GM23338 (cell line): ENCODE measurements around the gene AFAP1L2. TPM values are rescaled to one million over a fixed set of nuclear protein-coding genes. Genes with fewer than 3 reads are reported as not detected.

Experiments
- ATAC-seq: fragments of 200-7000 bp; cut with Tn5 transposase; 3 replicates; pipeline ENCODE4 v1.9.1; 2020
- DNase-seq: peaks from one replicate; pipeline ENCODE4 v3.0.0-alpha.2; 2015; ENCODE audit warnings: low spot score
- H2AFZ ChIP-seq: fragments of 200-600 bp; sonication (generic); 2 replicates; pipeline ENCODE4 v1.8.0; 2016; ENCODE audit warnings: antibody characterized with exemption, mild to moderate bottlenecking, moderate library complexity
- H3F3A ChIP-seq: fragments of 200-600 bp; sonication (generic); replicated peaks from 2 replicates; pipeline ENCODE4 v1.8.0; 2017; ENCODE audit warnings: antibody characterized with exemption, mixed run types, low read depth
- H3K27ac ChIP-seq: fragments of 200-600 bp; sonication (generic); 2 replicates; pipeline ENCODE4 v1.6.1; 2016; ENCODE audit warnings: low read depth
- H3K27me3 ChIP-seq: fragments of 200-600 bp; sonication (generic); 2 replicates; pipeline ENCODE4 v1.8.0; 2016; ENCODE audit warnings: mild to moderate bottlenecking, mixed run types, moderate library complexity; ENCODE audit not compliant: insufficient read depth
- H3K36me3 ChIP-seq: fragments of 200-600 bp; sonication (generic); 2 replicates; pipeline ENCODE4 v1.8.0; 2016; ENCODE audit warnings: mild to moderate bottlenecking; ENCODE audit not compliant: insufficient read depth
- H3K4me1 ChIP-seq: fragments of 200-600 bp; sonication (generic); 2 replicates; pipeline ENCODE4 v1.8.0; 2016; ENCODE audit warnings: mild to moderate bottlenecking, moderate library complexity; ENCODE audit not compliant: insufficient read depth
- H3K4me2 ChIP-seq: fragments of 200-600 bp; sonication (generic); 2 replicates; pipeline ENCODE4 v1.7.1; 2017; ENCODE audit warnings: mixed run types
- H3K4me3 ChIP-seq: fragments of 200-600 bp; sonication (generic); 2 replicates; pipeline ENCODE4 v1.6.1; 2016; ENCODE audit warnings: mixed run types
- H3K79me2 ChIP-seq: fragments of 200-600 bp; sonication (generic); replicated peaks from 2 replicates; pipeline ENCODE4 v1.8.0; 2017; ENCODE audit warnings: mild to moderate bottlenecking; ENCODE audit not compliant: insufficient read depth
- H3K9me2 ChIP-seq: fragments of 200-600 bp; sonication (generic); 2 replicates; pipeline ENCODE4 v1.8.0; 2017; ENCODE audit not compliant: insufficient read depth
- H4K20me1 ChIP-seq: fragments of 200-600 bp; sonication (generic); replicated peaks from 2 replicates; pipeline ENCODE4 v1.8.0; 2017; ENCODE audit warnings: mild to moderate bottlenecking; ENCODE audit not compliant: insufficient read depth
- H3K27ac Mint-ChIP-seq: 2 replicates; pipeline ENCODE4 v1.8.0; 2020; ENCODE audit warnings: inconsistent platforms, mild to moderate bottlenecking, moderate library complexity, mixed read lengths
- H3K27me3 Mint-ChIP-seq: 3 replicates; pipeline ENCODE4 v1.8.0; 2022; ENCODE audit warnings: low read depth, mild to moderate bottlenecking, moderate library complexity, mixed read lengths, inconsistent platforms; ENCODE audit not compliant: insufficient read depth, poor library complexity
- H3K36me3 Mint-ChIP-seq: 3 replicates; pipeline ENCODE4 v1.8.0; 2021; ENCODE audit warnings: low read depth, mild to moderate bottlenecking, inconsistent platforms, moderate library complexity, mixed read lengths
- H3K4me1 Mint-ChIP-seq: 3 replicates; pipeline ENCODE4 v1.8.0; 2020; ENCODE audit warnings: mild to moderate bottlenecking, inconsistent platforms, mixed read lengths
- H3K4me3 Mint-ChIP-seq: 3 replicates; pipeline ENCODE4 v1.8.0; 2021; ENCODE audit warnings: moderate library complexity, mild to moderate bottlenecking, inconsistent platforms, mixed read lengths
- H3K9me3 Mint-ChIP-seq: 3 replicates; pipeline ENCODE4 v1.8.0; 2020; ENCODE audit warnings: moderate library complexity, mild to moderate bottlenecking, inconsistent platforms, mixed read lengths
- CREB1 ChIP-seq: fragments of 250-450 bp; sonication (Bioruptor Pico); IDR thresholded peaks from 2 replicates; pipeline ENCODE4 v1.5.0; 2020; ENCODE audit warnings: low read depth, mild to moderate bottlenecking, moderate library complexity
- CTCF ChIP-seq, 2 experiments: fragments of 200-600 bp in 1 of 2; sonication (generic) in 1 of 2; conservative IDR thresholded peaks; 2 replicates each; pipeline versions ENCODE4 v1.5.1 to v1.6.1; 2016 to 2017; ENCODE audit warnings: antibody characterized with exemption in 2 of 2, low read depth in 2 of 2, mild to moderate bottlenecking in 2 of 2, moderate library complexity in 1 of 2
- EZH2phosphoT487 ChIP-seq: fragments of 200-600 bp; sonication (generic); IDR thresholded peaks from one replicate; pipeline ENCODE4 v1.8.1; 2018; ENCODE audit warnings: antibody characterized with exemption; ENCODE audit not compliant: unreplicated experiment
- JUNB ChIP-seq: IDR thresholded peaks from one replicate; pipeline ENCODE4 v1.6.1; 2016; ENCODE audit warnings: antibody characterized with exemption; ENCODE audit not compliant: unreplicated experiment
- NANOG ChIP-seq: IDR thresholded peaks from 2 replicates; pipeline ENCODE4 v1.6.1; 2016; ENCODE audit warnings: antibody characterized with exemption, borderline replicate concordance
- POLR2AphosphoS5 ChIP-seq: IDR thresholded peaks from 2 replicates; pipeline ENCODE4 v1.6.1; 2016; ENCODE audit warnings: antibody characterized with exemption, low read depth
- STAT1 ChIP-seq: IDR thresholded peaks from one replicate; pipeline ENCODE4 v1.6.1; 2016; ENCODE audit warnings: antibody characterized with exemption; ENCODE audit not compliant: unreplicated experiment
- ZNF114 ChIP-seq: fragments of 250-450 bp; sonication (Bioruptor Pico); IDR thresholded peaks from 2 replicates; pipeline ENCODE4 v1.5.0; 2020; ENCODE audit warnings: mild to moderate bottlenecking, moderate library complexity
- ZNF331 ChIP-seq: fragments of 250-450 bp; sonication (Bioruptor Pico); IDR thresholded peaks from 2 replicates; pipeline ENCODE4 v1.5.0; 2020; ENCODE audit warnings: low read depth, mild to moderate bottlenecking, moderate library complexity
- polyA plus RNA-seq: library from polyadenylated mRNA; unstranded; fragments of >200 nt; fragmentation: Nextera tagmentation; extraction: Ambion mirVana; gene quantifications from 2 replicates; pipeline ENCODE4 v1.2.1, GENCODE V29; 2016
- total RNA-seq: library from RNA; depleted of rRNA; stranded (reverse); fragments of >200 nt; shearing (Covaris generic); gene quantifications from 2 replicates; pipeline ENCODE4 v1.2.3, GENCODE V29; 2014
- TF ChIP-seq, protein P1 (sequence below): IDR thresholded peaks from one replicate; pipeline ENCODE4 v1.6.1; 2018; ENCODE audit warnings: antibody characterized with exemption; ENCODE audit not compliant: unreplicated experiment
- TF ChIP-seq, protein P2 (sequence below): IDR thresholded peaks from 2 replicates; pipeline ENCODE4 v1.6.1; 2016; ENCODE audit warnings: antibody characterized with exemption

Gene AFAP1L2
- total and polyA plus RNA-seq, 2 experiments from 2014 or later: 2.3 to 6.5 TPM

DNA sequence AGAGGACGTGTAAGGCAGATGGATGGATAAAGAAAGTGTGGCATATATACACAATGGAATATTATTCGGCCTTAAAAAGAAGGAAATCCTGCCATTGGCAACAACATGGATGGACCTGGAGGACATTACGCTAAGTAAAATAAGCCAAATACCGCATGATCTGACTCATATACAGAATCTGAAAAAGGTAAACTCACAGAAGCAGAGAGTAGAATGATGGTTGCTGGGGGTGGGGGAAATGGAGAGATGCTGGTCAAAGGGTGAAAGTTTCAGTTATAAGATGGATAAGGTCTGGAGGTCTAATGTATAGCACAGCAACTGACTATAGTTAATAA, 36.3 kb downstream of the AFAP1L2 start (continued):
- TF ChIP-seq POLR2AphosphoS5: no peak
- TF ChIP-seq JUNB: no peak
- TF ChIP-seq, protein P1, sequence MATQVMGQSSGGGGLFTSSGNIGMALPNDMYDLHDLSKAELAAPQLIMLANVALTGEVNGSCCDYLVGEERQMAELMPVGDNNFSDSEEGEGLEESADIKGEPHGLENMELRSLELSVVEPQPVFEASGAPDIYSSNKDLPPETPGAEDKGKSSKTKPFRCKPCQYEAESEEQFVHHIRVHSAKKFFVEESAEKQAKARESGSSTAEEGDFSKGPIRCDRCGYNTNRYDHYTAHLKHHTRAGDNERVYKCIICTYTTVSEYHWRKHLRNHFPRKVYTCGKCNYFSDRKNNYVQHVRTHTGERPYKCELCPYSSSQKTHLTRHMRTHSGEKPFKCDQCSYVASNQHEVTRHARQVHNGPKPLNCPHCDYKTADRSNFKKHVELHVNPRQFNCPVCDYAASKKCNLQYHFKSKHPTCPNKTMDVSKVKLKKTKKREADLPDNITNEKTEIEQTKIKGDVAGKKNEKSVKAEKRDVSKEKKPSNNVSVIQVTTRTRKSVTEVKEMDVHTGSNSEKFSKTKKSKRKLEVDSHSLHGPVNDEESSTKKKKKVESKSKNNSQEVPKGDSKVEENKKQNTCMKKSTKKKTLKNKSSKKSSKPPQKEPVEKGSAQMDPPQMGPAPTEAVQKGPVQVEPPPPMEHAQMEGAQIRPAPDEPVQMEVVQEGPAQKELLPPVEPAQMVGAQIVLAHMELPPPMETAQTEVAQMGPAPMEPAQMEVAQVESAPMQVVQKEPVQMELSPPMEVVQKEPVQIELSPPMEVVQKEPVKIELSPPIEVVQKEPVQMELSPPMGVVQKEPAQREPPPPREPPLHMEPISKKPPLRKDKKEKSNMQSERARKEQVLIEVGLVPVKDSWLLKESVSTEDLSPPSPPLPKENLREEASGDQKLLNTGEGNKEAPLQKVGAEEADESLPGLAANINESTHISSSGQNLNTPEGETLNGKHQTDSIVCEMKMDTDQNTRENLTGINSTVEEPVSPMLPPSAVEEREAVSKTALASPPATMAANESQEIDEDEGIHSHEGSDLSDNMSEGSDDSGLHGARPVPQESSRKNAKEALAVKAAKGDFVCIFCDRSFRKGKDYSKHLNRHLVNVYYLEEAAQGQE: no peak
- no peak for TF ChIP-seq ZNF331 (CRISPR knock-in tag)
- TF ChIP-seq ZNF114 (CRISPR knock-in tag): no peak
- no peak for TF ChIP-seq EZH2phosphoT487
- no peak for TF ChIP-seq STAT1
- no peak for TF ChIP-seq NANOG
- no peak for TF ChIP-seq CTCF (conservative IDR thresholded peaks at IDR 0.05; ENCODE audit: low read depth in 2 of 2)

DNA sequence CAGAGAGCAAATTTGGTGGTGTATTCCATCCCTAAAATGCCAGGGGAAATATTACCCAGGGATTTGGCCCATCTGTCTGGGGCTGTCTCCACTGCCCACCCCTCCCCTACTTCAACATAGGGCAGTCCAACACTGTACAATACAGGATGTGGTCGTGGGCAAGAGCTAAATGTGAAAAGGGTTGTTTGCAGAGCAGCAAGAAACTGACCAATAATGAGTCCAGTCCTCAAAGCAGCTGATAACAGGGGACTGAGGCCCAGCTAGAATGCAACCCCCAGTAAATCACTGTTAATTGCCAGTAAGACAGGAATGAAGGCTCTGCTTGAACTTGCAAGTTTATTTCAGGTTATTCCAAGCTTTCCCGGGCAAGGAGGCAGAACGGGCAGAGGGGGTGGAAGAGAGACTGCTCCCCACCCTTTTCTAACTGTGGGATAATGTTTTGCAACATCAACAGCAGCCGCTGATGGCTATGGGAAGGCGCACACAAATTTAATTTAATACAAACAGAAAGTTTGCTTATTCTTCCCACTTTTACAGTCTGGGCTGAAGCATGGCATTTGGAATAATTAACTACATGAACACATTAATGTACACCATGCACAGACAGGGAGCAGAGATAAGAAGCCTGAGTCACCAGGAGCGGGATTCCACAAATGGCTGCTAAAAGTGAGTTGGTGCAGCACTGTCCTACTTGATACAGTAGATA, 36.8 kb downstream of the AFAP1L2 start:
- Histone ChIP-seq H3K27ac (no peak overlapping the region), H3K27me3 (no peaks in the 10 kb centered on the region), H4K20me1 (no peaks in the 10 kb centered on the region), H3K36me3 (no peaks in the 10 kb centered on the region), H3K4me1 (no peaks in the 10 kb centered on the region), H3F3A (no peaks in the 10 kb centered on the region), H3K4me3 (no peak overlapping the region), H3K9me2 (no peaks in the 10 kb centered on the region), H3K4me2 (no peak overlapping the region), H2AFZ (no peak overlapping the region), H3K79me2 (no peaks in the 10 kb centered on the region)
- Mint-ChIP-seq H3K36me3 (no peaks in the 10 kb centered on the region), H3K27me3 (peaks cover 2% of the 10 kb centered on the region), H3K9me3 (no peaks in the 10 kb centered on the region), H3K27ac (no peak overlapping the region), H3K4me1 (no peaks in the 10 kb centered on the region), H3K4me3 (no peak overlapping the region)
- ATAC-seq: no peak
- no peak for DNase-seq
- no peak for TF ChIP-seq JUNB
- TF ChIP-seq EZH2phosphoT487: no peak
- TF ChIP-seq POLR2AphosphoS5: no peak
- TF ChIP-seq CREB1 (CRISPR knock-in tag): no peak
- TF ChIP-seq ZNF114 (CRISPR knock-in tag): no peak
- TF ChIP-seq NANOG: no peak
- no peak for TF ChIP-seq STAT1
- TF ChIP-seq, protein P1: no peak
- TF ChIP-seq, protein P2, sequence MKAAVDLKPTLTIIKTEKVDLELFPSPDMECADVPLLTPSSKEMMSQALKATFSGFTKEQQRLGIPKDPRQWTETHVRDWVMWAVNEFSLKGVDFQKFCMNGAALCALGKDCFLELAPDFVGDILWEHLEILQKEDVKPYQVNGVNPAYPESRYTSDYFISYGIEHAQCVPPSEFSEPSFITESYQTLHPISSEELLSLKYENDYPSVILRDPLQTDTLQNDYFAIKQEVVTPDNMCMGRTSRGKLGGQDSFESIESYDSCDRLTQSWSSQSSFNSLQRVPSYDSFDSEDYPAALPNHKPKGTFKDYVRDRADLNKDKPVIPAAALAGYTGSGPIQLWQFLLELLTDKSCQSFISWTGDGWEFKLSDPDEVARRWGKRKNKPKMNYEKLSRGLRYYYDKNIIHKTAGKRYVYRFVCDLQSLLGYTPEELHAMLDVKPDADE: no peak
